Bronchial epithelial cell (primary cell): Measurements from ENCODE around the gene TBC1D9. TPM values are rescaled to one million over a fixed set of nuclear protein-coding genes. Genes with fewer than 3 reads are reported as not detected.

Source experiments
- DNase-seq: peaks from one replicate; pipeline ENCODE4 v3.0.0-alpha.2; 2010; ENCODE audit warnings: low read depth
- FAIRE-seq: peaks from 2 replicates; lab custom pipeline; 2011; peaks lifted over from hg19 to GRCh38; lab: Jason Lieb, UNC
- H3K27me3 ChIP-seq: 2 replicates; pipeline ENCODE4 v1.5.1; 2011; ENCODE audit warnings: low read length; ENCODE audit not compliant: control insufficient read depth, insufficient read depth
- H3K36me3 ChIP-seq: 2 replicates; pipeline ENCODE4 v1.5.1; 2011; ENCODE audit warnings: low read length; ENCODE audit not compliant: control insufficient read depth, insufficient read depth
- H3K4me3 ChIP-seq: 2 replicates; pipeline ENCODE4 v1.5.1; 2011; ENCODE audit warnings: mild to moderate bottlenecking, low read depth, low read length, control low read depth
- CTCF ChIP-seq: IDR thresholded peaks from 2 replicates; pipeline ENCODE4 v1.5.1; 2011; ENCODE audit warnings: mild to moderate bottlenecking, moderate library complexity, low read length, control low read depth, inconsistent platforms; ENCODE audit not compliant: insufficient read depth, severe bottlenecking
- total RNA-seq: library from RNA; depleted of rRNA; stranded (reverse); fragments of >200 nt; gene quantifications from 2 replicates; pipeline ENCODE4 v1.2.1, GENCODE V29; 2014

TBC1D9 gene
- total RNA-seq, 1 donor from 2014 or later: 17.1 TPM

- Histone ChIP-seq H3K27me3 (no peaks in the 10 kb centered on the region), H3K4me3 (no peak overlapping the region), H3K36me3 (peaks cover 5% of the 10 kb centered on the region)
- DNase-seq (no peak), FAIRE-seq (no peak)
- TF ChIP-seq CTCF: no peak
Observed at GRCh38 chr4:140666889-140667614, 89.1 kb downstream of the TBC1D9 start.

GRCh38 chr4:140662082-140662869 is 93.9 kb downstream of the TBC1D9 start:
- DNase-seq: peak; percentile 60
- Histone ChIP-seq H3K4me3 (no peak overlapping the region), H3K27me3 (no peaks in the 10 kb centered on the region), H3K36me3 (peaks cover 11% of the 10 kb centered on the region)
- FAIRE-seq: no peak
- no peak for TF ChIP-seq CTCF

DNA sequence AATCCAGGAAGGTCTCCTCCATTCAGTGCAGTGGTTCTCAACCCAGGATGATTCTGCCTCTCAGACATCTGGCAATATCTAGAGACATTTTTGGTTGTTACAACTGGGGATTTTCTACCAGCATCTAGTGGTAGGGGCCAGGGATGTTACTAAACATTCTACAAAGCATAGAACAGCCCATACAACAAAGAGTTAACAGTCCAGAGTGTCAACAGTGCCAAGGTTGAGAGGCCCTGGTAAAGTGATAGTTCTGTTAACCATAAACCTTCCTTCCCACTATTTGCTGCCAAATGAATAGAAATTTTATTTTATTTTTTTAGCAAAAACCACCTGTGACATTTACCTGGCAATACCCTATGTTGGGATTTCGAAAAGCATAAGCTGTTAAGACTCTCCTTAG is 94.6 kb downstream of the TBC1D9 start:
- Histone ChIP-seq H3K4me3 (no peak overlapping the region), H3K27me3 (no peaks in the 10 kb centered on the region), H3K36me3 (peaks cover 10% of the 10 kb centered on the region)
- no peak for FAIRE-seq
- DNase-seq: no peak
- TF ChIP-seq CTCF: no peak

- DNase-seq: peak; percentile 16
- no peak for TF ChIP-seq CTCF
- Histone ChIP-seq H3K4me3 (no peak overlapping the region), H3K27me3 (no peaks in the 10 kb centered on the region), H3K36me3 (peaks cover 11% of the 10 kb centered on the region)
- FAIRE-seq: no peak
Observed at GRCh38 chr4:140659943-140660700, 96.1 kb downstream of the TBC1D9 start.

- no peak for FAIRE-seq
- TF ChIP-seq CTCF: no peak
Observed at GRCh38 chr4:140654495-140654814, 101.7 kb downstream of the TBC1D9 start.

More at GRCh38 chr4:140654495-140654814, 101.7 kb downstream of the TBC1D9 start:
- Histone ChIP-seq H3K36me3 (peaks cover 8% of the 10 kb centered on the region), H3K27me3 (no peaks in the 10 kb centered on the region), H3K4me3 (no peak overlapping the region)
- DNase-seq: peak; percentile 5
